Choroid plexus epithelial cell (primary cell): ENCODE measurements around the gene AGTPBP1.

ENCODE experiments used
- DNase-seq: peaks from one replicate; pipeline ENCODE4 v3.0.0-alpha.2; 2010; ENCODE audit warnings: low read depth
- H3K4me3 ChIP-seq: 2 replicates; pipeline ENCODE4 v1.5.1; 2011; ENCODE audit warnings: low read depth, mild to moderate bottlenecking, control low read depth, low read length, moderate library complexity
- CTCF ChIP-seq: conservative IDR thresholded peaks from 2 replicates; pipeline ENCODE4 v1.5.1; 2011; ENCODE audit warnings: low read depth, mild to moderate bottlenecking, control low read depth, inconsistent platforms, low read length, moderate library complexity

Gene AGTPBP1

GRCh38 chr9:85527331-85528020, 214.3 kb downstream of the AGTPBP1 start:
- no peak for TF ChIP-seq CTCF
- H3K4me3 ChIP-seq, result no peak overlapping the region
- no peak for DNase-seq

- no peak for DNase-seq
- H3K4me3 ChIP-seq, result no peak overlapping the region
- no peak for TF ChIP-seq CTCF
Measured at GRCh38 chr9:85524531-85524930, 217.2 kb downstream of the AGTPBP1 start.

- no peak for DNase-seq
- no peak for TF ChIP-seq CTCF
- H3K4me3 ChIP-seq, result no peak overlapping the region
Measured at GRCh38 chr9:85523202-85523601, 218.6 kb downstream of the AGTPBP1 start.

GRCh38 chr9:85522459-85523092, 219.2 kb downstream of the AGTPBP1 start:
- TF ChIP-seq CTCF, result no peak
- DNase-seq, result peak; percentile 63
- peak overlapping the region; percentile 61 for H3K4me3 ChIP-seq

- no peak overlapping the region for H3K4me3 ChIP-seq
- TF ChIP-seq CTCF, result no peak
- DNase-seq, result no peak
Measured at GRCh38 chr9:85521371-85522197, 220.2 kb downstream of the AGTPBP1 start.

- TF ChIP-seq CTCF, result no peak
- no peak for DNase-seq
- H3K4me3 ChIP-seq, result no peak overlapping the region
Measured at GRCh38 chr9:85516976-85517637, 224.6 kb downstream of the AGTPBP1 start.
